A673 (cell line): ENCODE results near the gene PRKX. TPM values are rescaled to one million over a fixed set of nuclear protein-coding genes. Genes with fewer than 3 reads are reported as not detected.
"Not testable (repeated sequence)": the region's sequence is repeated elsewhere in the genome, so short reads cannot be mapped to it uniquely, and the experiment has no call there.

Source experiments
- BruUV-seq: library from RNA; stranded (reverse); fragments of 400-500 nt; replicated peaks from 2 replicates; lab custom pipeline; 2021; lab: Mats Ljungman, UMichigan
- CTCF ChIA-PET: fragments of 300-600 bp; sonication (Branson Sonifier 250); formaldehyde crosslinking; loops from one replicate; lab custom pipeline; 2022; ENCODE audit warnings: antibody characterized with exemption; lab: Charles Lee
- POLR2A ChIA-PET: fragments of 300-600 bp; sonication (Branson Sonifier 250); formaldehyde crosslinking; loops from one replicate; lab custom pipeline; 2022; ENCODE audit warnings: antibody characterized with exemption; ENCODE audit not compliant: low non-redundant PET; lab: Charles Lee
- DNase-seq: peaks from one replicate; pipeline ENCODE4 v3.0.0-alpha.2; 2015; ENCODE audit warnings: low spot score
- H3K27ac ChIP-seq: fragments of 200-600 bp; sonication (generic); 2 replicates; pipeline ENCODE4 v1.5.1; 2016; ENCODE audit warnings: mixed run types, low read depth, mild to moderate bottlenecking, mixed read lengths, antibody characterized with exemption, low read length; ENCODE audit not compliant: poor library complexity, severe bottlenecking
- H3K27me3 ChIP-seq: fragments of 200-600 bp; sonication (generic); replicated peaks from 2 replicates; pipeline ENCODE4 v1.6.1; 2017; ENCODE audit warnings: mixed run types, low read depth, mild to moderate bottlenecking, mixed read lengths, antibody characterized with exemption, low read length; ENCODE audit not compliant: insufficient read depth, poor library complexity
- H3K36me3 ChIP-seq: fragments of 200-600 bp; sonication (generic); 2 replicates; pipeline ENCODE4 v1.6.1; 2016; ENCODE audit warnings: mixed run types, mild to moderate bottlenecking, mixed read lengths, antibody characterized with exemption, low read length; ENCODE audit not compliant: insufficient read depth, poor library complexity, severe bottlenecking
- H3K4me1 ChIP-seq: fragments of 200-600 bp; sonication (generic); 2 replicates; pipeline ENCODE4 v1.6.1; 2017; ENCODE audit warnings: mixed run types, mild to moderate bottlenecking, mixed read lengths, antibody characterized with exemption, low read length; ENCODE audit not compliant: insufficient read depth, poor library complexity, severe bottlenecking
- H3K4me3 ChIP-seq: fragments of 200-600 bp; sonication (generic); 2 replicates; pipeline ENCODE4 v1.5.1; 2016; ENCODE audit warnings: low read depth, mixed run types, mild to moderate bottlenecking, mixed read lengths, low read length; ENCODE audit not compliant: poor library complexity, severe bottlenecking
- H3K9me3 ChIP-seq: fragments of 200-600 bp; sonication (generic); 2 replicates; pipeline ENCODE4 v1.6.1; 2016; ENCODE audit warnings: mixed run types, low read depth, mild to moderate bottlenecking, mixed read lengths, antibody characterized with exemption, low read length; ENCODE audit not compliant: poor library complexity, severe bottlenecking
- CTCF ChIP-seq: fragments of 300-800, 200-600 bp; sonication (generic); conservative IDR thresholded peaks from 2 replicates; pipeline ENCODE4 v1.5.1; 2017; ENCODE audit warnings: low read depth, mild to moderate bottlenecking, antibody characterized with exemption, low read length, moderate library complexity, mixed read lengths
- EZH2 ChIP-seq: fragments of 200-600 bp; sonication (generic); IDR thresholded peaks from 2 replicates; pipeline ENCODE4 v1.6.1; 2017; ENCODE audit warnings: borderline replicate concordance, low read depth, mild to moderate bottlenecking, mixed read lengths, antibody characterized with exemption, low read length; ENCODE audit not compliant: poor library complexity, severe bottlenecking
- intact Hi-C: fragments of 100-400 bp; cut with micrococcal nuclease; formaldehyde crosslinking; loops from one replicate; pipeline ENCODE4 v1.10.0; 2022; ENCODE audit not compliant: unreplicated experiment
- total RNA-seq: library from RNA; stranded (reverse); gene quantifications from 2 replicates; pipeline ENCODE4 v1.2.3, GENCODE V29; 2021

PRKX gene
- total RNA-seq, 1 experiment from 2014 or later: 42.6 TPM

GRCh38 chrX:3669841-3670475, 43.5 kb downstream of the PRKX start:
- Histone ChIP-seq H3K4me3 (no peak overlapping the region), H3K36me3 (peaks cover 3% of the 10 kb centered on the region), H3K27ac (no peak overlapping the region), H3K9me3 (no peaks in the 10 kb centered on the region), H3K4me1 (no peaks in the 10 kb centered on the region), H3K27me3 (no peaks in the 10 kb centered on the region)
- ChIA-PET CTCF (no interaction called here), POLR2A (no interaction called here)
- intact Hi-C loops: no loop called here
- TF ChIP-seq CTCF: no peak
- TF ChIP-seq EZH2: no peak
- no TSS peak for BruUV-seq
- DNase-seq: no peak

GRCh38 chrX:3666975-3667374, 46.5 kb downstream of the PRKX start:
- Histone ChIP-seq H3K27me3 (no peaks in the 10 kb centered on the region), H3K36me3 (peaks cover 3% of the 10 kb centered on the region), H3K4me1 (no peaks in the 10 kb centered on the region), H3K27ac (no peak overlapping the region), H3K9me3 (no peaks in the 10 kb centered on the region), H3K4me3 (no peak overlapping the region)
- intact Hi-C loops: no loop called here
- no TSS peak for BruUV-seq
- ChIA-PET CTCF (no interaction called here), POLR2A (no interaction called here)
- no peak for DNase-seq
- TF ChIP-seq EZH2 (no peak), CTCF (no peak)

- CTCF ChIA-PET: no interaction called here
- POLR2A ChIA-PET: no interaction called here
- H3K9me3 ChIP-seq: no peaks in the 10 kb centered on the region
- no peak for DNase-seq
- no peaks in the 10 kb centered on the region for H3K27me3 ChIP-seq
- H3K4me3 ChIP-seq: no peak overlapping the region
- BruUV-seq: no TSS peak
- TF ChIP-seq CTCF: no peak
- intact Hi-C loops: no loop called here
- H3K36me3 ChIP-seq: peaks cover under 1% of the 10 kb centered on the region
- no peak overlapping the region for H3K27ac ChIP-seq
- H3K4me1 ChIP-seq: no peaks in the 10 kb centered on the region
Measured at GRCh38 chrX:3664921-3665320, 48.5 kb downstream of the PRKX start.

- intact Hi-C loops, H3K4me3 ChIP-seq, H3K9me3 ChIP-seq, POLR2A ChIA-PET, H3K36me3 ChIP-seq, H3K4me1 ChIP-seq, H3K27me3 ChIP-seq, H3K27ac ChIP-seq, BruUV-seq, DNase-seq, CTCF ChIA-PET: not testable (repeated sequence)
Measured at GRCh38 chrX:3663576-3664250, 49.7 kb downstream of the PRKX start.
